ENCODE measurements around the gene MCF2L. TPM values are rescaled to one million over a fixed set of nuclear protein-coding genes. Genes with fewer than 3 reads are reported as not detected.

MCF2L gene
- polyA plus RNA-seq, 1 donor from 2014 or later = 88.0 TPM

GRCh38 chr13:113048766-113049165 lies 79.8 kb downstream of the MCF2L start:
- Histone ChIP-seq H3K79me2 (replicated peaks; ENCODE audit: insufficient read depth, low read length) (no peaks in the 10 kb centered on the region), H3K9me3 (ENCODE audit: low read length) (no peaks in the 10 kb centered on the region), H3K27ac (ENCODE audit: low read length) (no peak overlapping the region), H3K9me2 (ENCODE audit: insufficient read depth, low read length) (no peaks in the 10 kb centered on the region), H4K20me1 (ENCODE audit: insufficient read depth) (no peaks in the 10 kb centered on the region), H3K4me3 (ENCODE audit: low read length) (no peak overlapping the region), H3F3A (ENCODE audit: insufficient read depth, low read length, poor library complexity, severe bottlenecking) (no peaks in the 10 kb centered on the region), H2AFZ (ENCODE audit: low read depth, low read length) (no peak overlapping the region), H3K9ac (ENCODE audit: low read length) (no peak overlapping the region), H3K4me2 (ENCODE audit: low read length) (no peak overlapping the region), H3K36me3 (ENCODE audit: insufficient read depth, low read length) (no peaks in the 10 kb centered on the region), H3K27me3 (ENCODE audit: insufficient read depth, low read depth, low read length) (no peaks in the 10 kb centered on the region)
- TF ChIP-seq CTCF (IDR thresholded peaks at IDR 0.05; ENCODE audit: poor library complexity, severe bottlenecking) (no peak), POLR2AphosphoS5 (IDR thresholded peaks at IDR 0.05) (no peak), TAF1 (IDR thresholded peaks at IDR 0.05; ENCODE audit: low read depth) (no peak), REST (IDR thresholded peaks at IDR 0.05; ENCODE audit: borderline replicate concordance) (no peak), EZH2 (IDR thresholded peaks at IDR 0.05; ENCODE audit: borderline replicate concordance, insufficient read depth, low read length, poor library complexity, severe bottlenecking) (no peak), RAD21 (conservative IDR thresholded peaks at IDR 0.05) (no peak), MXI1 (conservative IDR thresholded peaks at IDR 0.05; ENCODE audit: poor library complexity, severe bottlenecking) (no peak), EP300 (conservative IDR thresholded peaks at IDR 0.05; ENCODE audit: poor library complexity, severe bottlenecking) (no peak), SMC3 (conservative IDR thresholded peaks at IDR 0.05; ENCODE audit: poor library complexity) (no peak)

- H3K79me2 ChIP-seq (replicated peaks; ENCODE audit: insufficient read depth, low read length) = no peaks in the 10 kb centered on the region
- no peak for TF ChIP-seq RAD21 (conservative IDR thresholded peaks at IDR 0.05)
- TF ChIP-seq TAF1 (IDR thresholded peaks at IDR 0.05; ENCODE audit: low read depth) = no peak
- no peak overlapping the region for H2AFZ ChIP-seq (ENCODE audit: low read depth, low read length)
- no peak overlapping the region for H3K27ac ChIP-seq (ENCODE audit: low read length)
- H3K4me3 ChIP-seq (ENCODE audit: low read length) = no peak overlapping the region
- no peaks in the 10 kb centered on the region for H3F3A ChIP-seq (ENCODE audit: insufficient read depth, low read length, poor library complexity, severe bottlenecking)
- no peaks in the 10 kb centered on the region for H3K9me2 ChIP-seq (ENCODE audit: insufficient read depth, low read length)
- H3K9ac ChIP-seq (ENCODE audit: low read length) = no peak overlapping the region
- H3K4me2 ChIP-seq (ENCODE audit: low read length) = no peak overlapping the region
- H3K27me3 ChIP-seq (ENCODE audit: insufficient read depth, low read depth, low read length) = no peaks in the 10 kb centered on the region
- no peaks in the 10 kb centered on the region for H3K36me3 ChIP-seq (ENCODE audit: insufficient read depth, low read length)
- no peaks in the 10 kb centered on the region for H4K20me1 ChIP-seq (ENCODE audit: insufficient read depth)
- H3K9me3 ChIP-seq (ENCODE audit: low read length) = no peaks in the 10 kb centered on the region
Observed at GRCh38 chr13:113049521-113049941, 80.5 kb downstream of the MCF2L start.

GRCh38 chr13:113049981-113050380 lies 81.0 kb downstream of the MCF2L start:
- no peaks in the 10 kb centered on the region for H3K36me3 ChIP-seq (ENCODE audit: insufficient read depth, low read length)
- no peak overlapping the region for H3K4me3 ChIP-seq (ENCODE audit: low read length)
- TF ChIP-seq MXI1 (conservative IDR thresholded peaks at IDR 0.05; ENCODE audit: poor library complexity, severe bottlenecking) (no peak), POLR2AphosphoS5 (IDR thresholded peaks at IDR 0.05) (no peak), SMC3 (conservative IDR thresholded peaks at IDR 0.05; ENCODE audit: poor library complexity) (no peak), RAD21 (conservative IDR thresholded peaks at IDR 0.05) (no peak), REST (IDR thresholded peaks at IDR 0.05; ENCODE audit: borderline replicate concordance) (no peak), EZH2 (IDR thresholded peaks at IDR 0.05; ENCODE audit: borderline replicate concordance, insufficient read depth, low read length, poor library complexity, severe bottlenecking) (no peak), EP300 (conservative IDR thresholded peaks at IDR 0.05; ENCODE audit: poor library complexity, severe bottlenecking) (no peak), TAF1 (IDR thresholded peaks at IDR 0.05; ENCODE audit: low read depth) (no peak), CTCF (IDR thresholded peaks at IDR 0.05; ENCODE audit: poor library complexity, severe bottlenecking) (no peak)
- no peak overlapping the region for H2AFZ ChIP-seq (ENCODE audit: low read depth, low read length)
- H3K27ac ChIP-seq (ENCODE audit: low read length) = no peak overlapping the region
- H4K20me1 ChIP-seq (ENCODE audit: insufficient read depth) = no peaks in the 10 kb centered on the region
- no peak overlapping the region for H3K4me2 ChIP-seq (ENCODE audit: low read length)
- no peaks in the 10 kb centered on the region for H3K9me3 ChIP-seq (ENCODE audit: low read length)
- no peaks in the 10 kb centered on the region for H3K27me3 ChIP-seq (ENCODE audit: insufficient read depth, low read depth, low read length)
- H3K79me2 ChIP-seq (replicated peaks; ENCODE audit: insufficient read depth, low read length) = no peaks in the 10 kb centered on the region
- no peaks in the 10 kb centered on the region for H3K9me2 ChIP-seq (ENCODE audit: insufficient read depth, low read length)
- no peaks in the 10 kb centered on the region for H3F3A ChIP-seq (ENCODE audit: insufficient read depth, low read length, poor library complexity, severe bottlenecking)
- H3K9ac ChIP-seq (ENCODE audit: low read length) = no peak overlapping the region

Measured in neural cell (in vitro differentiated cells).